Ovary (tissue), 9 donors: Measurements from ENCODE around the gene PZP. TPM values are rescaled to one million over a fixed set of nuclear protein-coding genes. Genes with fewer than 3 reads are reported as not detected.

Experiments
- DNase-seq, 5 donors: peaks; one replicate each; pipeline ENCODE4 v3.0.0-alpha.2; 2019 to 2020
- H3K27ac ChIP-seq, 2 donors: fragments of 200-600 bp; one replicate each; pipeline versions ENCODE4 v1.5.1 to v1.8.0; 2019 to 2022
- H3K27me3 ChIP-seq: fragments of 200-600 bp; one replicate; pipeline ENCODE4 v1.8.0; 2022
- H3K36me3 ChIP-seq: fragments of 200-600 bp; sonication (generic); one replicate; pipeline ENCODE4 v1.5.1; 2019
- H3K4me1 ChIP-seq: one replicate; pipeline ENCODE4 v1.8.1; 2013; ENCODE audit warnings: mild to moderate bottlenecking, moderate library complexity; ENCODE audit not compliant: insufficient read depth
- H3K4me3 ChIP-seq: fragments of 200-600 bp; sonication (generic); one replicate; pipeline ENCODE4 v1.5.1; 2017
- H3K9me3 ChIP-seq, 2 donors: fragments of 200-600 bp in 1 of 2; sonication (generic) in 1 of 2; one replicate each; pipeline versions ENCODE4 v1.5.1 to v1.8.1; 2013 to 2019; ENCODE audit warnings: mild to moderate bottlenecking in 1 of 2, moderate library complexity in 1 of 2
- EP300 ChIP-seq: sonication (generic); formaldehyde crosslinking; IDR thresholded peaks from one replicate; pipeline ENCODE4 v1.6.1; 2017; ENCODE audit warnings: antibody characterized with exemption
- POLR2A ChIP-seq: fragments of 450-650 bp; IDR thresholded peaks from one replicate; pipeline ENCODE4 v1.6.1; 2017; ENCODE audit warnings: antibody characterized with exemption, mild to moderate bottlenecking, moderate library complexity
- WGBS, 3 donors: extraction: QIAGEN DNeasy Blood & Tissue Kit in 1 of 3; methylation state at CpG; one replicate each; pipeline versions ENCODE4 v1.1.5 to v1.1.7; 2013 to 2017; 5-methylcytosine and 5-hydroxymethylcytosine counted together
- intact Hi-C, 4 donors: fragments of 100-400 bp; cut with DNase I; formaldehyde crosslinking; loops; one replicate each; pipeline versions ENCODE4 v1.11.0 to v1.15.1; 2022 to 2023
- polyA plus RNA-seq, 2 donors: library from polyadenylated mRNA; stranded (reverse); fragments of 200-250 nt in 1 of 2; fragments of 350-450 nt in 1 of 2; fragmentation: Illumina TruSeq in 1 of 2; extraction: RNeasy Lipid Tissue Mini Kit (QIAGEN cat#74804) in 1 of 2; gene quantifications; one replicate each; pipeline ENCODE4 v1.2.3, GENCODE V29; 2013 to 2014
- total RNA-seq, 7 donors: library from RNA; depleted of rRNA in 2 of 7; stranded (reverse); fragments of >200 nt in 2 of 7; fragmentation: NEBNext Ultra II Directional in 3 of 7; extraction: Animal tissue kit (Norgen Biotek cat#: 25700) in 3 of 7; gene quantifications; one replicate each; pipeline versions ENCODE4 v1.1.0 to v1.2.4, GENCODE V29; 2016 to 2023
- TF ChIP-seq, protein P1 (sequence below), 3 donors: fragments of 450-650 bp in 2 of 3; fragments of 200-600 bp in 1 of 3; IDR thresholded peaks; one replicate each; pipeline versions ENCODE4 v1.5.1 to v1.8.0; 2016 to 2022; ENCODE audit warnings: antibody characterized with exemption in 3 of 3, mild to moderate bottlenecking in 1 of 3
- donor health status: DM: no; HTN: no; CAD: no; lungs with moderate emphysema.
- donor health status: DM: no; HTN: no; CAD: no.
- donor health status: Bipolar disorder and iron deficiency.
- donor health status: DM: yes; HTN: yes; CAD: no.
- donor health status: DM: no; HTN: no; CAD: no.
- donor health status: DM: yes; HTN: yes; CAD: no.

The PZP gene
- total and polyA plus RNA-seq, 9 donors: 0.11 to 1.1 (median 0.21) TPM; not detected in 1

DNA sequence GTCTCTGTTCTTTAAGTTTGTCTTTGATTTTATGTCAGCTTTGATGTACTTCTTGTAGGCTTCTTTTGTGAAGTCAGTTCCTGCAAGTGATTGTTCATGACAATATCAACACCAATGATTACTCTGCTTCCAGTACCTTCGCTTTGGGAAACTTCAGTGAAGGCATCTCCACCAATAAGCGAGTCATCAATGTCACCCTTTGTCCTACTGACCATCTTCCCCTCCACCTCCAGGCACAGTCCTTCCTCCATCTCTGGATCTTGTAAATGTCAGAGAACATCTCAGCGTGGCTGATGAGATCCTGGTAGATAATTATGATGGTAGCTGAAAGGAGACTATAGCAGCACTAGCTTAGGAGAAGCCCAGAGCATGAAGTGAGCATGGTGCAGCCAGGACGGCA lies 52.1 kb downstream of the PZP start:
- no peak overlapping the region for H3K4me3 ChIP-seq
- H3K27ac ChIP-seq: no peak overlapping the region
- intact Hi-C loops: no loop called here
- H3K4me1 ChIP-seq: no peaks in the 10 kb centered on the region
- TF ChIP-seq EP300 (no peak), POLR2A (no peak)
- TF ChIP-seq, protein P1, sequence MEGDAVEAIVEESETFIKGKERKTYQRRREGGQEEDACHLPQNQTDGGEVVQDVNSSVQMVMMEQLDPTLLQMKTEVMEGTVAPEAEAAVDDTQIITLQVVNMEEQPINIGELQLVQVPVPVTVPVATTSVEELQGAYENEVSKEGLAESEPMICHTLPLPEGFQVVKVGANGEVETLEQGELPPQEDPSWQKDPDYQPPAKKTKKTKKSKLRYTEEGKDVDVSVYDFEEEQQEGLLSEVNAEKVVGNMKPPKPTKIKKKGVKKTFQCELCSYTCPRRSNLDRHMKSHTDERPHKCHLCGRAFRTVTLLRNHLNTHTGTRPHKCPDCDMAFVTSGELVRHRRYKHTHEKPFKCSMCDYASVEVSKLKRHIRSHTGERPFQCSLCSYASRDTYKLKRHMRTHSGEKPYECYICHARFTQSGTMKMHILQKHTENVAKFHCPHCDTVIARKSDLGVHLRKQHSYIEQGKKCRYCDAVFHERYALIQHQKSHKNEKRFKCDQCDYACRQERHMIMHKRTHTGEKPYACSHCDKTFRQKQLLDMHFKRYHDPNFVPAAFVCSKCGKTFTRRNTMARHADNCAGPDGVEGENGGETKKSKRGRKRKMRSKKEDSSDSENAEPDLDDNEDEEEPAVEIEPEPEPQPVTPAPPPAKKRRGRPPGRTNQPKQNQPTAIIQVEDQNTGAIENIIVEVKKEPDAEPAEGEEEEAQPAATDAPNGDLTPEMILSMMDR (IDR thresholded peaks at IDR 0.05): no peak
- 78 to 86% (median 81%) methylated on average over 4 of the region's 4 CpGs for WGBS, 3 donors
- H3K36me3 ChIP-seq: no peaks in the 10 kb centered on the region
- DNase-seq: no peak
- no peaks in the 10 kb centered on the region for H3K27me3 ChIP-seq
- no peaks in the 10 kb centered on the region for H3K9me3 ChIP-seq

DNA sequence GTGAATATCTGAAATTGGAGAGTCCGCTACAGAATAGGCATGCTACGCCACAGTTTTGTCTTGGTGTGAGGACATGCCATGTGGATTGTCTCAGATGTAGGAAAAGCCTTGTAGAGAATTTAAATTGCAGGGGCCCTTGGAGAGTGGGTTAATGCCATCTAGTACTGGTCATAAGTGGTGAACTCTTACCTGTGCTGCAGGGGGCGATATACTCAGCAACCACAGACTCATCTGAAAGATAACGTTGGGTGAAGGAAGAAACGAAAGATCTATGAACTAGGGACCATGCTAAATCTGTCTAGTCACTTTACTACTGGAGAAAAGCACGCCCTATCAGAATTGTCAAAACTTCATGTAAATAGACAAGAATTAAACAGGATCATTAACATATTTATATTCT lies 58.8 kb downstream of the PZP start:
- 65 to 70% (median 66%) methylated on average over 6 of the region's 6 CpGs for WGBS, 3 donors
- Histone ChIP-seq H3K27ac (no peak overlapping the region), H3K4me3 (no peak overlapping the region), H3K9me3 (no peaks in the 10 kb centered on the region), H3K27me3 (no peaks in the 10 kb centered on the region), H3K36me3 (no peaks in the 10 kb centered on the region), H3K4me1 (no peaks in the 10 kb centered on the region)
- TF ChIP-seq, protein P1 (IDR thresholded peaks at IDR 0.05): no peak
- TF ChIP-seq EP300: no peak
- no peak for DNase-seq
- intact Hi-C loops: no loop called here

DNA sequence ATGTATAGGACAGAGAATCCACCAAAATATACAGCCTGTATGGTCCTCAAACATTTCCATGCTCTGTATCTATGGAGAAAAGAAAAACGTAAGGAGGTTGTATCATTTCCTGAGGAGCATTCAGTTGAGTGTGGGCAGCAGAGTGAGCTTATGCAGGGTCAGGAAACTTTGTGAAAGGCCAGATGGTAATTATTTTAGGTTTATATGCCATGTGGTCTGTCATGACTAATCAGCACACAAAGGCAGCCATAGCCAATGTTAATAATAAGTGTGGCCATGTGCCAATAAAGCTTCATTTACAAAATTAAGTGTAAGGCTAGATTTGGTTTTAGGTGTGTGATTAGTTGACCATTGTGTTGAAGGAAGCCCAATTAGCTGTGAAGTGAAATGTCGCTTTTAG lies 59.3 kb downstream of the PZP start:
- TF ChIP-seq EP300: no peak
- no peak for TF ChIP-seq POLR2A
- TF ChIP-seq, protein P1 (IDR thresholded peaks at IDR 0.05): no peak
- intact Hi-C loops: no loop called here
- no peak for DNase-seq
- Histone ChIP-seq H3K4me1 (no peaks in the 10 kb centered on the region), H3K9me3 (no peaks in the 10 kb centered on the region), H3K4me3 (no peak overlapping the region), H3K27ac (no peak overlapping the region), H3K36me3 (no peaks in the 10 kb centered on the region), H3K27me3 (no peaks in the 10 kb centered on the region)
- 65 to 73% (median 66%) methylated on average over 2 of the region's 2 CpGs for WGBS, 3 donors

DNA sequence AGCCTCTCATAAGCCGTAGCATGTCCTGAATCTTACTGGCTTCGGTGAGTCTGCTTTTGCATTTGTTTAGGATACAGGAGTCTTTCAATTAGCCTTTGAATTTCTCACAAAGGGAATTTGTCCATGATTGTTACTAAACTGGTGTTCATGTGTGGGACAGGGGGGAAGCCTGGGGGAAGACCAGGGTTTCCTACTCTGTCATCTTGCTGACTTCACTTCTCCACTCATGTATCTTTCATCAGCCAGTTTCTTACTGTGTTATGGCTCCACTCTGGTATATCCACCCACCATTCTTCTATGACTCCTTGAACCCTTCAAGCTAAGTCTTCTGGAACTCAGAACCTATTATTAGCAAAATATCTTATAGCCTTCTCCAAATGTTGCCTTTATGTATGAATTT lies 60.7 kb downstream of the PZP start:
- DNase-seq: no peak
- Histone ChIP-seq H3K27ac (no peak overlapping the region), H3K4me3 (no peak overlapping the region), H3K9me3 (no peaks in the 10 kb centered on the region), H3K27me3 (no peaks in the 10 kb centered on the region), H3K4me1 (no peaks in the 10 kb centered on the region), H3K36me3 (no peaks in the 10 kb centered on the region)
- TF ChIP-seq POLR2A (no peak), EP300 (no peak)
- TF ChIP-seq, protein P1 (IDR thresholded peaks at IDR 0.05): no peak
- WGBS, 3 donors: 84 to 90% (median 89%) methylated on average over 2 of the region's 2 CpGs
- intact Hi-C loops: no loop called here

DNA sequence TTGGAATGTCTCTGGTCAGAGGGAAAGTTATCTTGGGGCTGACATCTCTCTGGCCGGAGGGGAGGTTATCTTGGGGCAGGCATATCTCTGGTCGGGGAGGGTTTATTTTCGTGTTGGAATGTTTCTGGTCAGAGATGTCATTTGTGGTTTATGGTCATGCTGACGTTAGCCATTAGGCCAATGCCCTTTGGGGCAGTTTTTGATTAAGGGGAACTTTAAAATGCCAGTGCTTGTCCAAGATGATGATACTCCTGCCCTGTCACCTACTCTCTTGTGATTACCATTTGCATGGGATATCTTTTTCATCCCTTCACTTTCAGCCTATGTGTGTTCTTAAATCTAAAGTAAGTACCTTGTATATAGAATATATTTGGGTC lies 63.5 kb downstream of the PZP start:
- H3K9me3 ChIP-seq: no peaks in the 10 kb centered on the region
- DNase-seq: no peak
- TF ChIP-seq POLR2A (no peak), EP300 (no peak)
- TF ChIP-seq, protein P1 (IDR thresholded peaks at IDR 0.05): no peak
- intact Hi-C loops: no loop called here
- no peak overlapping the region for H3K27ac ChIP-seq
- no peaks in the 10 kb centered on the region for H3K36me3 ChIP-seq
- no peaks in the 10 kb centered on the region for H3K27me3 ChIP-seq
- no peak overlapping the region for H3K4me3 ChIP-seq
- WGBS, 3 donors: 26 to 31% (median 30%) methylated on average over 4 of the region's 4 CpGs
- no peaks in the 10 kb centered on the region for H3K4me1 ChIP-seq
